Measurements from ENCODE around the gene DGKQ.

GRCh38 chr4:932713-933070, 40.7 kb downstream of the DGKQ start:
- TF ChIP-seq CTCF (IDR thresholded peaks at IDR 0.05): no peak
- TF ChIP-seq POLR2A (IDR thresholded peaks at IDR 0.05): no peak
